Keratinocyte (primary cell): ENCODE data around the gene VEZF1. TPM values are rescaled to one million over a fixed set of nuclear protein-coding genes. Genes with fewer than 3 reads are reported as not detected.

Experiments
- DNase-seq: peaks from one replicate; pipeline ENCODE4 v3.0.0-alpha.2; 2011; ENCODE audit warnings: low read depth, missing footprints, low spot score
- FAIRE-seq: peaks from 2 replicates; lab custom pipeline; 2011; peaks lifted over from hg19 to GRCh38; lab: Jason Lieb, UNC
- H2AFZ ChIP-seq: 2 replicates; pipeline ENCODE4 v1.6.0; 2012; ENCODE audit warnings: low read length, control low read depth, inconsistent platforms; ENCODE audit not compliant: control insufficient read depth
- H3K27ac ChIP-seq: 2 replicates; pipeline ENCODE4 v1.5.1; 2011; ENCODE audit warnings: low read length; ENCODE audit not compliant: control insufficient read depth, insufficient read depth
- H3K27me3 ChIP-seq: 3 replicates; pipeline ENCODE4 v1.6.0; 2011; ENCODE audit warnings: low read length; ENCODE audit not compliant: control insufficient read depth, insufficient read depth; ENCODE audit errors: extremely low read depth
- H3K36me3 ChIP-seq, 2 experiments: 2 replicates in 1 of 2; 3 replicates in 1 of 2; pipeline ENCODE4 v1.5.1; 2011; ENCODE audit warnings: low read length in 2 of 2, mild to moderate bottlenecking in 1 of 2; ENCODE audit not compliant: control insufficient read depth in 2 of 2, insufficient read depth in 2 of 2; ENCODE audit errors: extremely low read depth in 1 of 2
- H3K4me1 ChIP-seq: 3 replicates; pipeline ENCODE4 v1.5.1; 2011; ENCODE audit warnings: low read length; ENCODE audit not compliant: control insufficient read depth, insufficient read depth; ENCODE audit errors: extremely low read depth
- H3K4me2 ChIP-seq: 3 replicates; pipeline ENCODE4 v1.6.0; 2011; ENCODE audit warnings: low read depth, low read length; ENCODE audit not compliant: control insufficient read depth, insufficient read depth; ENCODE audit errors: extremely low read depth
- H3K4me3 ChIP-seq, 3 experiments: fragments of 200-600 bp in 1 of 3; sonication (generic) in 1 of 3; 2 replicates in 2 of 3; 3 replicates in 1 of 3; pipeline ENCODE4 v1.5.1; 2011 to 2016; ENCODE audit warnings: low read length in 3 of 3, mild to moderate bottlenecking in 3 of 3, control low read depth in 2 of 3, inconsistent platforms in 1 of 3, low read depth in 1 of 3, mixed read lengths in 1 of 3, mixed run types in 1 of 3, moderate library complexity in 1 of 3; ENCODE audit not compliant: control insufficient read depth in 2 of 3, insufficient read depth in 2 of 3; ENCODE audit errors: extremely low read depth in 1 of 3
- H3K79me2 ChIP-seq: 2 replicates; pipeline ENCODE4 v1.6.0; 2012; ENCODE audit warnings: low read length; ENCODE audit not compliant: control insufficient read depth, insufficient read depth
- H3K9ac ChIP-seq: 3 replicates; pipeline ENCODE4 v1.6.0; 2011; ENCODE audit warnings: low read length; ENCODE audit not compliant: control insufficient read depth, insufficient read depth; ENCODE audit errors: extremely low read depth
- H3K9me1 ChIP-seq: 3 replicates; pipeline ENCODE4 v1.6.0; 2011; ENCODE audit warnings: low read length; ENCODE audit not compliant: control insufficient read depth, insufficient read depth; ENCODE audit errors: extremely low read depth
- H3K9me3 ChIP-seq: 2 replicates; pipeline ENCODE4 v1.5.1; 2012; ENCODE audit warnings: low read depth, low read length; ENCODE audit not compliant: control insufficient read depth
- H4K20me1 ChIP-seq: 3 replicates; pipeline ENCODE4 v1.6.0; 2011; ENCODE audit warnings: low read length; ENCODE audit not compliant: control insufficient read depth, insufficient read depth; ENCODE audit errors: extremely low read depth
- CTCF ChIP-seq, 3 experiments: IDR thresholded peaks in 1 of 3; conservative IDR thresholded peaks in 1 of 3; optimal IDR thresholded peaks in 1 of 3; 2 replicates in 2 of 3; 3 replicates in 1 of 3; pipeline versions ENCODE3 to v1.5.1; 2011; ENCODE audit warnings: low read length in 3 of 3, mild to moderate bottlenecking in 3 of 3, moderate library complexity in 2 of 3, control low read depth in 1 of 3, inconsistent platforms in 1 of 3; ENCODE audit not compliant: insufficient read depth in 2 of 3; ENCODE audit errors: extremely low read depth in 1 of 3
- EZH2 ChIP-seq: IDR thresholded peaks from one replicate; pipeline ENCODE4 v1.6.1; 2012; ENCODE audit warnings: inconsistent platforms, mild to moderate bottlenecking, low read length, moderate library complexity
- dilution Hi-C: fragments of 300-500 bp; cut with MboI; formaldehyde crosslinking; loops from one replicate; pipeline ENCODE4 v1.7.0; 2020; ENCODE audit warnings: low sequenced_read_pairs; ENCODE audit not compliant: extremely low pct_ligation_motif_present
- polyA plus RNA-seq, 5 experiments: library from polyadenylated mRNA; depleted of rRNA in 3 of 5; stranded (reverse) in 3 of 5; stranded (forward) in 1 of 5; unstranded in 1 of 5; fragments of >200 nt; gene quantifications; 1 replicate in 1 of 5; 2 replicates in 3 of 5; 3 replicates in 1 of 5; pipeline versions ENCODE4 v1.2.1 to v1.2.3, GENCODE V29; 2011 to 2012; ENCODE audit warnings: missing spikeins in 2 of 5, low read depth in 1 of 5, low replicate concordance in 1 of 5

Gene VEZF1
- polyA plus RNA-seq, 1 donor (not counting 4 experiments of a cell fraction or from before 2014, with no cell fraction given): 22.8 TPM

DNA sequence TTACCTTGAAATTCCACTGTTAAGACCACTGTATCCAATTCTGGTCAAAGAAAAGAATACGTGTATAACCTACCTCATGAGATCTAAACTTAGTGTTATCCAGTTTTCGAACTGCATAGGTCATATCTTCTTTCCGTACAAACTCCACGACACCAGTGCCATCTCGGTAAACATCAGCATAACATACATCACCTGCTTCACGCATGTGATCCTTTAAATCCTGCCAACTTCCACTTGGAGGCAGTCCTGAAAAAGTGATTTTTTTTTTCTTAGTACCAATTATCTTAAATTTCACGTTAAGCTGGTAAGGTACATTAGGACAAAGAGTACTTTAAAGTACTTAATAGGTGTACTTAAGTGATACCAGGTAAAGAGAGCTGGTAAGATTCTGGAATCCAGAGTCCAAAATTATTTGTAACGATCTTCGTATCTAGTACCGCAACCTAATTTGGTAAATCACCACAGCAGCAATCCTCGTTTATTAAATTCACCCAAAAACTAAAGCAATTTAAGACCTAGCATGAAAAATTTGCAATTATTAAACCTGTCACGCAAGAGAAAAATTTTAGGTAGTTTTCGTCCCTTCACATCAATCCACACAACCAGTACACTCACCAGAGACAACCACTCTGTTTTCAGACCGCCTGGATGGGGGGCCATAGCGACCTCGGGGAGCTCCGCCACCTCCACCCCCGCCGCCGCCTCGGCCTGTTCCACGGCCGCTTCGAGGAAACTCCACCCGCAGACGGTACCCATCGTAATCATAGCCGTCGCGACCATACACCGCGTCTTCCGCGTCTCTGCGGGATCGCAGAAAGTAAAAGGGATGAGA is 17.9 kb upstream of the VEZF1 start:
- dilution Hi-C loops: no loop called here
- TF ChIP-seq EZH2 (no peak), CTCF (optimal IDR thresholded peaks at IDR 0.05 in 1 of 3, IDR thresholded peaks at IDR 0.05 in 1 of 3, conservative IDR thresholded peaks at IDR 0.05 in 1 of 3; ENCODE audit: extremely low read depth in 1 of 3, insufficient read depth in 2 of 3, low read length in 3 of 3) (no peak)

GRCh38 chr17:58005031-58005727 is 17.1 kb upstream of the VEZF1 start:
- H3K4me1 ChIP-seq: peaks cover 36% of the 10 kb centered on the region
- FAIRE-seq (peak; percentile 65), DNase-seq (no peak)
- peaks cover 53% of the 10 kb centered on the region for H3K79me2 ChIP-seq
- no peak overlapping the region for H2AFZ ChIP-seq
- peak overlapping the region; percentile 100 for H3K4me2 ChIP-seq
- H3K27ac ChIP-seq: peak overlapping the region; percentile 99
- H3K9me1 ChIP-seq: no peaks in the 10 kb centered on the region
- TF ChIP-seq CTCF (optimal IDR thresholded peaks at IDR 0.05 in 1 of 3, IDR thresholded peaks at IDR 0.05 in 1 of 3, conservative IDR thresholded peaks at IDR 0.05 in 1 of 3; ENCODE audit: extremely low read depth in 1 of 3, insufficient read depth in 2 of 3, low read length in 3 of 3): peak in 1 of 3 experiments; percentile 24
- TF ChIP-seq EZH2: no peak
- H3K9ac ChIP-seq: peak overlapping the region; percentile 100
- peak overlapping the region; percentile 98 to 99 (median 99) for H3K4me3 ChIP-seq
- H3K27me3 ChIP-seq: no peaks in the 10 kb centered on the region
- H4K20me1 ChIP-seq: peaks cover 28% of the 10 kb centered on the region
- H3K36me3 ChIP-seq: peaks cover 15 to 51% of the 10 kb centered on the region in 2 experiments
- H3K9me3 ChIP-seq: no peaks in the 10 kb centered on the region
- dilution Hi-C loops: no loop called here

More for the DNA sequence above, 17.9 kb upstream of the VEZF1 start:
- H3K27me3 ChIP-seq: no peaks in the 10 kb centered on the region
- peaks cover 36% of the 10 kb centered on the region for H3K4me1 ChIP-seq
- H3K27ac ChIP-seq: peak overlapping the region; percentile 99
- no peaks in the 10 kb centered on the region for H3K9me3 ChIP-seq
- peaks cover 25% of the 10 kb centered on the region for H4K20me1 ChIP-seq
- DNase-seq (no peak), FAIRE-seq (no peak)
- peak overlapping the region; percentile 98 to 99 (median 99) for H3K4me3 ChIP-seq
- H3K79me2 ChIP-seq: peaks cover 53% of the 10 kb centered on the region
- H3K36me3 ChIP-seq: peaks cover 15 to 45% of the 10 kb centered on the region in 2 experiments
- peak overlapping the region; percentile 100 for H3K9ac ChIP-seq
- no peak overlapping the region for H2AFZ ChIP-seq
- no peaks in the 10 kb centered on the region for H3K9me1 ChIP-seq
- H3K4me2 ChIP-seq: peak overlapping the region; percentile 100
